Activated T-cell treated with anti-CD3 and anti-CD28 coated beads, Interleukin-2, amount 50 U/mL, for 72 hours (primary cell): ENCODE results near the gene CTTNBP2NL. TPM values are rescaled to one million over a fixed set of nuclear protein-coding genes. Genes with fewer than 3 reads are reported as not detected.

Experiments
- ATAC-seq, 2 donors: fragments of 150-1000 bp; cut with Tn5 transposase; replicated peaks in 1 of 2; 2 replicates each; pipeline ENCODE4 v1.10.0; 2021; ENCODE audit warnings: moderate library complexity in 2 of 2, mild to moderate bottlenecking in 1 of 2
- DNase-seq, 2 donors: peaks; one replicate each; pipeline ENCODE4 v3.0.0; 2021 to 2022; ENCODE audit warnings: mixed read lengths in 1 of 2
- H3K27ac Mint-ChIP-seq: one replicate; pipeline ENCODE4 v1.8.0; 2022; ENCODE audit warnings: mild to moderate bottlenecking, moderate library complexity, mixed read lengths
- H3K27me3 Mint-ChIP-seq: one replicate; pipeline ENCODE4 v1.8.0; 2022; ENCODE audit warnings: low read depth, mixed read lengths
- H3K36me3 Mint-ChIP-seq, 2 donors: one replicate each; pipeline ENCODE4 v1.8.0; 2022; ENCODE audit warnings: mixed read lengths in 2 of 2, mild to moderate bottlenecking in 1 of 2; ENCODE audit not compliant: insufficient read depth in 2 of 2
- H3K4me1 Mint-ChIP-seq: one replicate; pipeline ENCODE4 v1.8.0; 2022; ENCODE audit warnings: low read depth, mixed read lengths
- H3K4me3 Mint-ChIP-seq, 2 donors: one replicate each; pipeline ENCODE4 v1.8.0; 2022; ENCODE audit warnings: mild to moderate bottlenecking in 2 of 2, mixed read lengths in 2 of 2, moderate library complexity in 2 of 2
- H3K9me3 Mint-ChIP-seq, 2 donors: one replicate each; pipeline ENCODE4 v1.8.0; 2022; ENCODE audit warnings: mixed read lengths in 2 of 2
- total RNA-seq, 2 donors: library from RNA; stranded (reverse); gene quantifications; one replicate each; pipeline ENCODE4 v1.2.3, GENCODE V29; 2022

Gene CTTNBP2NL, protein sequence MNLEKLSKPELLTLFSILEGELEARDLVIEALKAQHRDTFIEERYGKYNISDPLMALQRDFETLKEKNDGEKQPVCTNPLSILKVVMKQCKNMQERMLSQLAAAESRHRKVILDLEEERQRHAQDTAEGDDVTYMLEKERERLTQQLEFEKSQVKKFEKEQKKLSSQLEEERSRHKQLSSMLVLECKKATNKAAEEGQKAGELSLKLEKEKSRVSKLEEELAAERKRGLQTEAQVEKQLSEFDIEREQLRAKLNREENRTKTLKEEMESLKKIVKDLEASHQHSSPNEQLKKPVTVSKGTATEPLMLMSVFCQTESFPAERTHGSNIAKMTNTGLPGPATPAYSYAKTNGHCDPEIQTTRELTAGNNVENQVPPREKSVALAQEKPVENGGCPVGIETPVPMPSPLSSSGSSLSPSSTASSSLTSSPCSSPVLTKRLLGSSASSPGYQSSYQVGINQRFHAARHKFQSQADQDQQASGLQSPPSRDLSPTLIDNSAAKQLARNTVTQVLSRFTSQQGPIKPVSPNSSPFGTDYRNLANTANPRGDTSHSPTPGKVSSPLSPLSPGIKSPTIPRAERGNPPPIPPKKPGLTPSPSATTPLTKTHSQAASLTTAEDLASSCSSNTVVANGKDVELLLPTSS
- 1 to 10 TPM; 3.6 to 4.6 TPM for total RNA-seq

- DNase-seq = peak; percentile 86
Observed at GRCh38 chr1:112395821-112396652, at the start of gene CTTNBP2NL. CTTNBP2NL (plus strand) TSS chr1:112396214; CDS start chr1:112416166, 19,952 bp downstream.

DNA sequence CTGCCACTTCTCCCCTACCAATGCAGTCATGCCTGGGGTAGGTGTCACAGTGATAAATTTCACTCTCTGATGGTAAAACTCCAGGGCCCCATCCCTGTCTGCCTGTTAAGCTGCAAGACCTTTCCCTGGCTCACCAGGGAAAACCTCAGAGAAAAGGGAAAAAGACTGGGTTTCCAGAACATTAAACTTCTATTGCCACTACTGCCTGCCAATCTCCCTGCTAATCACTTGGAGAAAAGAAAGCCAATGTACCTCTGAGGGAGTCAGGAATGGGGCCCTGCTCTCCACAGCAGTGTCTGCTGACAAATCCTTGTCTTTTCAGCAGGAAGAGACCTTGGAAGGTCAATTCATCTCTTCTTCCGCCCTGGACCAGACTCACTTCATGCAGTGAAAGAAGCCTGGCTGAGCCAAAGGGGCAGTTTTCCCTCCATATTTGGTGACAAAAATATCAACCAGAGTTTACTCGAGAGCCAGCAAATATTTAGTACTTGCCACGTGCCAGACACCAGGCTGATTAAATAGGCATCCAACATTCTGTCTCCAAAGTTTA is 49.1 kb upstream of the CTTNBP2NL start:
- Mint-ChIP-seq H3K27me3 (peaks cover 7% of the 10 kb centered on the region), H3K27ac (no peak overlapping the region), H3K9me3 (peaks cover 2 to 6% of the 10 kb centered on the region in 2 donors), H3K36me3 (peaks cover 2 to 9% of the 10 kb centered on the region in 2 donors), H3K4me1 (peaks cover 17% of the 10 kb centered on the region), H3K4me3 (no peak overlapping the region)
- no peak for DNase-seq
- ATAC-seq = no peak

More at GRCh38 chr1:112395821-112396652, at the start of gene CTTNBP2NL:
- Mint-ChIP-seq H3K27me3 (peaks cover 18% of the 10 kb centered on the region), H3K36me3 (peaks cover 4 to 5% of the 10 kb centered on the region in 2 donors), H3K27ac (peak within 1 kb of the TSS; percentile 47), H3K4me3 (peak within 1 kb of the TSS; percentile 91 to 96), H3K4me1 (peaks cover 39% of the 10 kb centered on the region), H3K9me3 (no peaks in the 10 kb centered on the region)
- ATAC-seq = peak; percentile 93

GRCh38 chr1:112356765-112357164 is 39.2 kb upstream of the CTTNBP2NL start:
- ATAC-seq (no peak), DNase-seq (no peak)
- H3K27me3 Mint-ChIP-seq = peaks cover 33% of the 10 kb centered on the region
- no peak overlapping the region for H3K4me3 Mint-ChIP-seq
- H3K27ac Mint-ChIP-seq = no peak overlapping the region
- H3K36me3 Mint-ChIP-seq = no peaks in the 10 kb centered on the region
- H3K9me3 Mint-ChIP-seq = peaks cover 0 to 2% of the 10 kb centered on the region in 2 donors
- H3K4me1 Mint-ChIP-seq = no peaks in the 10 kb centered on the region

DNA sequence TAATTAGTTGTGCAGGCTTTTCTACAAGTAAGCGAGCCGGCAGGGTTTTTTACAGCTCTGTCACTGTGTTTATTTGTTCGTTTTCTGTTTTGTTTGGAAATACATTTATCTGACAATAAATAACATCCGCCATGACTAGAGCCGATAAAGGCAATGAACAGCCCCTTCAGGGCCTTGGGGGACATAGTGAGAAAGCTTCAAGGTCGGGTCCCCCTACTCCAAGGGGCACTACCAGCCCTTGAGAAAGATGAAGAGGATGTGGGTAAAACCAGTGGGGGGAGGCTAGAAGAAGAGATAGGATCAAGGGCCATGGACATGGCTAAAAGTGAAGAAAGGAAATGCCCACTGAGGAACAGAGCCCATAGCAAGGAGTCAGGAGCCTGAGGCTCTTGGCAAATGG is 38.5 kb upstream of the CTTNBP2NL start:
- Mint-ChIP-seq H3K27ac (no peak overlapping the region), H3K4me1 (no peaks in the 10 kb centered on the region), H3K4me3 (no peak overlapping the region), H3K27me3 (peaks cover 37% of the 10 kb centered on the region), H3K36me3 (no peaks in the 10 kb centered on the region), H3K9me3 (no peaks in the 10 kb centered on the region)
- DNase-seq = no peak
- no peak for ATAC-seq

DNA sequence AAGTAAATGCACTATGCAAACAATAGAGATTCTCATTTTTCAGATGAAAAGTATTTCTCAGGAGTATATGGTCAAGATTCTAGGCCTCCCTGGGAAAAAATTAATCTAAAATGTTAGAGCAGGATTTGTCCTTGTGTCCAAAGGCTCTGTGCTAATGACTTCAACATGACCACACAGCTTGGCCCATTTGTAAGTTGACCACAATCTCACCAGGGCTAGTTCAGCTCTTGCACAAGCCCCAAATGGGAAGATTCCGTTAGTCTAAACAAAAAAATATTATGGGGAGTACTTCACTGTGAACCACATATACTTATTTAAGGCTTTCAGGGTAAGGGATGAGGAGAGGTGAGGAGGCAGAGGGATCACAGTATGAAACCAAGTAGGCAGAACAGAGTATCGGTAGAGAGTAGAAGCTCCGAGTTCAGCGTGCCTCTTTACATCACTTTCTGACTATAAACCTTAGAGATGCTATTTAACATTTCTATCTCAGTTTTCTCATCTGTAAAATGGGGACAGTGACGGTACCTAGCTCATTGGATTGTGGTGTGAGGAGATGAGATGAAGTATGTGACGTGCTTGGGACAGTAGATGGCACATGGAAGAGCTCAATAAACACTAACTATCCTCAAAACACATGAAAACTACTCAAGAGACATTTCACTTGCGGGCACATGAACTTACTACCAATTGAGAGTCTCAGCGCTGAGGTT is 37.8 kb upstream of the CTTNBP2NL start:
- Mint-ChIP-seq H3K36me3 (no peaks in the 10 kb centered on the region), H3K27ac (no peak overlapping the region), H3K27me3 (peaks cover 43% of the 10 kb centered on the region), H3K4me1 (no peaks in the 10 kb centered on the region), H3K9me3 (no peaks in the 10 kb centered on the region), H3K4me3 (no peak overlapping the region)
- DNase-seq (no peak), ATAC-seq (no peak)

- Mint-ChIP-seq H3K27me3 (peaks cover 43% of the 10 kb centered on the region), H3K36me3 (no peaks in the 10 kb centered on the region), H3K9me3 (no peaks in the 10 kb centered on the region), H3K4me1 (no peaks in the 10 kb centered on the region), H3K27ac (no peak overlapping the region), H3K4me3 (no peak overlapping the region)
- peak; percentile 35 to 37 for DNase-seq
- ATAC-seq = peak; percentile 58 to 59
Observed at GRCh38 chr1:112358798-112359408, 37.1 kb upstream of the CTTNBP2NL start.

- Mint-ChIP-seq H3K9me3 (no peaks in the 10 kb centered on the region), H3K4me3 (no peak overlapping the region), H3K36me3 (no peaks in the 10 kb centered on the region), H3K27ac (no peak overlapping the region), H3K27me3 (peaks cover 42% of the 10 kb centered on the region), H3K4me1 (no peaks in the 10 kb centered on the region)
- DNase-seq (no peak), ATAC-seq (no peak)
Observed at GRCh38 chr1:112359961-112360767, 35.9 kb upstream of the CTTNBP2NL start.

- Mint-ChIP-seq H3K36me3 (no peaks in the 10 kb centered on the region), H3K4me1 (no peaks in the 10 kb centered on the region), H3K4me3 (no peak overlapping the region), H3K9me3 (no peaks in the 10 kb centered on the region), H3K27ac (no peak overlapping the region), H3K27me3 (peaks cover 34% of the 10 kb centered on the region)
- ATAC-seq (no peak), DNase-seq (no peak)
Observed at GRCh38 chr1:112363636-112364035, 32.4 kb upstream of the CTTNBP2NL start.

DNA sequence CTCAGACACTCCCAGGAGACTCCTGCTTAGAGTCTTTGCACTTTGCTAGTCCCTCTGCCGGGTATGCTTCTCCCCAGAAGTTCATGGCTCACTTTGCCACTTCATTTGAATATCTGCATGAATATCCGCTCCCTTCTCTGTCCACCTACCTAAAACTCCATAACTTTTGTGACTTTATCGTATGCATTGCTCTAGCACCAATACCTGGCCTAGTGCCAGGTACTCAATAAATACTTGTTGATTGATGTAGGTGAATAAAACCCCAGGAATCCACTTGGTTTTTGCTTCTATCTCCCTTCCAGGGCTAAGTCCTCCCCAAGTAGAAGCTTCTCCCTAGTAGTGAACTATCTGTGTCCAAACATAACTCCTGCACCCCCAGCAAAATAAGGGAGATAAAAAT is 27.8 kb upstream of the CTTNBP2NL start:
- ATAC-seq (no peak), DNase-seq (no peak)
- Mint-ChIP-seq H3K9me3 (no peaks in the 10 kb centered on the region), H3K4me3 (no peak overlapping the region), H3K27ac (no peak overlapping the region), H3K27me3 (peaks cover 40% of the 10 kb centered on the region), H3K4me1 (no peaks in the 10 kb centered on the region), H3K36me3 (no peaks in the 10 kb centered on the region)

GRCh38 chr1:112369392-112370285 is 26.4 kb upstream of the CTTNBP2NL start:
- no peak overlapping the region for H3K27ac Mint-ChIP-seq
- no peaks in the 10 kb centered on the region for H3K4me1 Mint-ChIP-seq
- no peaks in the 10 kb centered on the region for H3K36me3 Mint-ChIP-seq
- peak overlapping the region in 1 of 2 donors; percentile 10 for H3K4me3 Mint-ChIP-seq
- no peaks in the 10 kb centered on the region for H3K9me3 Mint-ChIP-seq
- peak; percentile 99 to 100 for ATAC-seq
- H3K27me3 Mint-ChIP-seq = peaks cover 40% of the 10 kb centered on the region
- peak; percentile 85 to 88 for DNase-seq

DNA sequence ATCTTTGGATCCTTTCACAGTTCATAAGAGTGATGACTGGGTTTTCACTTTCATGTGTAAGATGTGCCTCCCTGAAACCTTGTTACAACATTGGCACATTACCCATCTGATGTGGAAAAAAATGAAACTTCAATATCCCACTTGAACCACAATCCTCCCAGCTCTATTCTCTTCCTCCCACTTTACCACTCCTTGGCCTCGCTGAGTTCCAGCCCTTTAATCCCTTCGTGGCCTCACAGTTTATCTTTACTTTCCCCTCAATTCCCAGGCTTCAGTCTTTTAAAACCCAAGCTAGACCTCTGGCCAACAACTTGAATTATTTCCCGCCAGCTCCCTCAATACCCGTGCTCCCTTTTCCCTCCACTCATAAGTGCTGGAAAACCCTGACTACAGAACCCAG is 25.0 kb upstream of the CTTNBP2NL start:
- Mint-ChIP-seq H3K4me3 (no peak overlapping the region), H3K4me1 (no peaks in the 10 kb centered on the region), H3K9me3 (no peaks in the 10 kb centered on the region), H3K36me3 (no peaks in the 10 kb centered on the region), H3K27ac (no peak overlapping the region), H3K27me3 (peaks cover 40% of the 10 kb centered on the region)
- ATAC-seq = no peak
- DNase-seq = no peak
